Measurements from ENCODE around the gene IQCF2.
"Not testable (repeated sequence)": the region's sequence is repeated elsewhere in the genome, so short reads cannot be mapped to it uniquely, and the experiment has no call there.

Gene IQCF2

GRCh38 chr3:51845129-51845528 lies 16.3 kb upstream of the IQCF2 start:
- Histone ChIP-seq H3K9me3 (ENCODE audit: insufficient read depth, low read length) (peaks cover 10% of the 10 kb centered on the region; the same call in 1 of the 2 replicates), H3K4me2 (ENCODE audit: low read length) (no peak overlapping the region), H3K27ac (ENCODE audit: low read length) (no peak overlapping the region), H3K27me3 (ENCODE audit: low read depth, low read length) (peaks cover 34% of the 10 kb centered on the region), H3K9ac (ENCODE audit: low read length) (no peak overlapping the region), H4K20me1 (ENCODE audit: insufficient read depth, low read length) (no peaks in the 10 kb centered on the region), H3K4me3 (ENCODE audit: low read length) (no peak overlapping the region), H3K4me1 (ENCODE audit: low read length) (no peaks in the 10 kb centered on the region), H3K36me3 (replicated peaks; ENCODE audit: low read depth, low read length) (no peaks in the 10 kb centered on the region), H3K79me2 (ENCODE audit: low read length) (no peaks in the 10 kb centered on the region), H2AFZ (ENCODE audit: low read depth, low read length) (no peak overlapping the region)
- TF ChIP-seq CTCF (IDR thresholded peaks at IDR 0.05; ENCODE audit: low read depth, low read length): no peak
- TF ChIP-seq EZH2phosphoT487 (IDR thresholded peaks at IDR 0.05; ENCODE audit: low read depth): no peak

- not testable (repeated sequence) for H4K20me1 ChIP-seq (ENCODE audit: insufficient read depth, low read length); H3K4me2 ChIP-seq (ENCODE audit: low read length); H3K9ac ChIP-seq (ENCODE audit: low read length); H2AFZ ChIP-seq (ENCODE audit: low read depth, low read length); H3K4me1 ChIP-seq (ENCODE audit: low read length); H3K27ac ChIP-seq (ENCODE audit: low read length); H3K79me2 ChIP-seq (ENCODE audit: low read length); H3K4me3 ChIP-seq (ENCODE audit: low read length); H3K9me3 ChIP-seq (ENCODE audit: insufficient read depth, low read length); H3K36me3 ChIP-seq (replicated peaks; ENCODE audit: low read depth, low read length); H3K27me3 ChIP-seq (ENCODE audit: low read depth, low read length)
Measured at GRCh38 chr3:51855411-51855810, 6.0 kb upstream of the IQCF2 start.

DNA sequence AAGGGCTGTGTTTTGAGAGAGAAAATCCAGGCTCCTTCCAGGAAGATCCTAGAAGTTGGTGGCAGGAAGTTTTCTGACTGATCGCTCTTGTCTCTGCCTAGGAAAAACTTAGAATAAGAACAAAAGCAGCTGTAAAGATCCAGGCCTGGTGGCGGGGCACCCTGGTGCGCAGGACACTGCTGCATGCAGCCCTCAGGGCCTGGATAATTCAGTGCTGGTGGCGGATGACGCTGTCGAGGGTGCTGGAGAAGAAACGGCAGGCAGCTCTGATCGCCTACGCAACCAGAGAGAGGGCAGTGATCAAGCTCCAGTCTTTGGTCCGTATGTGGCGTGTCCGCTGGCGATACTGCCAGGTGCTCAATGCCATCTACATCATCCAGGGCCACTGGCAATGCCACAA lies 1.5 kb downstream of the IQCF2 start:
- H4K20me1 ChIP-seq (ENCODE audit: insufficient read depth, low read length): no peaks in the 10 kb centered on the region
- peaks cover 8% of the 10 kb centered on the region; the same call in 1 of the 2 replicates for H3K27me3 ChIP-seq (ENCODE audit: low read depth, low read length)
- H2AFZ ChIP-seq (ENCODE audit: low read depth, low read length): no peak overlapping the region
- H3K4me2 ChIP-seq (ENCODE audit: low read length): no peak overlapping the region
- no peak overlapping the region for H3K27ac ChIP-seq (ENCODE audit: low read length)
- no peak for TF ChIP-seq EZH2phosphoT487 (IDR thresholded peaks at IDR 0.05; ENCODE audit: low read depth)
- no peak for TF ChIP-seq CTCF (IDR thresholded peaks at IDR 0.05; ENCODE audit: low read depth, low read length)
- no peak overlapping the region for H3K4me3 ChIP-seq (ENCODE audit: low read length)
- H3K36me3 ChIP-seq (replicated peaks; ENCODE audit: low read depth, low read length): no peaks in the 10 kb centered on the region
- no peaks in the 10 kb centered on the region for H3K79me2 ChIP-seq (ENCODE audit: low read length)
- no peaks in the 10 kb centered on the region for H3K9me3 ChIP-seq (ENCODE audit: insufficient read depth, low read length)
- H3K9ac ChIP-seq (ENCODE audit: low read length): no peak overlapping the region
- peaks cover 12% of the 10 kb centered on the region for H3K4me1 ChIP-seq (ENCODE audit: low read length)

- not testable (repeated sequence) for H3K4me2 ChIP-seq (ENCODE audit: low read length); H4K20me1 ChIP-seq (ENCODE audit: insufficient read depth, low read length); H3K79me2 ChIP-seq (ENCODE audit: low read length); H3K4me3 ChIP-seq (ENCODE audit: low read length); H3K4me1 ChIP-seq (ENCODE audit: low read length); H3K36me3 ChIP-seq (replicated peaks; ENCODE audit: low read depth, low read length); H2AFZ ChIP-seq (ENCODE audit: low read depth, low read length); H3K9me3 ChIP-seq (ENCODE audit: insufficient read depth, low read length); H3K9ac ChIP-seq (ENCODE audit: low read length); H3K27ac ChIP-seq (ENCODE audit: low read length)
- peaks cover 30% of the 10 kb centered on the region for H3K27me3 ChIP-seq (ENCODE audit: low read depth, low read length)
Measured at GRCh38 chr3:51868896-51869295, 7.5 kb downstream of the IQCF2 start.

GRCh38 chr3:51869304-51869703 lies 7.9 kb downstream of the IQCF2 start:
- no peaks in the 10 kb centered on the region for H3K9me3 ChIP-seq (ENCODE audit: insufficient read depth, low read length)
- H3K4me3 ChIP-seq (ENCODE audit: low read length): no peak overlapping the region
- no peaks in the 10 kb centered on the region for H3K36me3 ChIP-seq (replicated peaks; ENCODE audit: low read depth, low read length)
- H3K27me3 ChIP-seq (ENCODE audit: low read depth, low read length): peaks cover 30% of the 10 kb centered on the region
- no peaks in the 10 kb centered on the region for H3K4me1 ChIP-seq (ENCODE audit: low read length)
- no peaks in the 10 kb centered on the region for H3K79me2 ChIP-seq (ENCODE audit: low read length)
- H2AFZ ChIP-seq (ENCODE audit: low read depth, low read length): no peak overlapping the region
- no peaks in the 10 kb centered on the region for H4K20me1 ChIP-seq (ENCODE audit: insufficient read depth, low read length)
- TF ChIP-seq EZH2phosphoT487 (IDR thresholded peaks at IDR 0.05; ENCODE audit: low read depth): no peak
- TF ChIP-seq CTCF (IDR thresholded peaks at IDR 0.05; ENCODE audit: low read depth, low read length): no peak
- H3K9ac ChIP-seq (ENCODE audit: low read length): no peak overlapping the region
- no peak overlapping the region for H3K4me2 ChIP-seq (ENCODE audit: low read length)
- no peak overlapping the region for H3K27ac ChIP-seq (ENCODE audit: low read length)

All from OCI-LY3 (cell line).